CD4-positive, alpha-beta T cell treated with Interleukin-17A for 1 hour (primary cell): ENCODE results near the gene ANKRD11.
"Not testable (repeated sequence)": the region's sequence is repeated elsewhere in the genome, so short reads cannot be mapped to it uniquely, and the experiment has no call there.

Source experiments
- DNase-seq: peaks from one replicate; pipeline ENCODE4 v3.0.0-alpha.2; 2020

The ANKRD11 gene

GRCh38 chr16:89476811-89477261 is 13.5 kb downstream of the ANKRD11 start:
- DNase-seq = no peak

GRCh38 chr16:89476379-89476778 is 14.0 kb downstream of the ANKRD11 start:
- DNase-seq = no peak

DNA sequence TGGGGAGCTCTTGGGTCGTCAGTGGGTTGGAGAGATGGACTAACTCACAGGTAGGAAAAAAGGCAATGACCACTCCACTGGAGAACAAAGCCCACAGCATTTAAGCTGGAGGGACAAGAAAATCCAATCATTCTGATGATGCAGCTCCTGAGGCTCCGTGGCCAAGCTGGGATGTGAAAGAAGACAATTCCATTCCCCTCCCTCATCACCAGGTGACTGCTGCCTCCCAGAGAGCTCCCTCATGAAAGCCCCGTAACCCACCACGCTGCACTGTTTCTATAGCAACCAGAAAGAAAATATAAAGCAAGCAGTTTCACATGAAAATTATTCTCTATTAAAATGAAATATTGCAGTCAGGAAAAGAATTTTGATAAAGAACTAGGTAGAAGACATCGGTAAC is 15.2 kb downstream of the ANKRD11 start:
- DNase-seq = no peak

DNA sequence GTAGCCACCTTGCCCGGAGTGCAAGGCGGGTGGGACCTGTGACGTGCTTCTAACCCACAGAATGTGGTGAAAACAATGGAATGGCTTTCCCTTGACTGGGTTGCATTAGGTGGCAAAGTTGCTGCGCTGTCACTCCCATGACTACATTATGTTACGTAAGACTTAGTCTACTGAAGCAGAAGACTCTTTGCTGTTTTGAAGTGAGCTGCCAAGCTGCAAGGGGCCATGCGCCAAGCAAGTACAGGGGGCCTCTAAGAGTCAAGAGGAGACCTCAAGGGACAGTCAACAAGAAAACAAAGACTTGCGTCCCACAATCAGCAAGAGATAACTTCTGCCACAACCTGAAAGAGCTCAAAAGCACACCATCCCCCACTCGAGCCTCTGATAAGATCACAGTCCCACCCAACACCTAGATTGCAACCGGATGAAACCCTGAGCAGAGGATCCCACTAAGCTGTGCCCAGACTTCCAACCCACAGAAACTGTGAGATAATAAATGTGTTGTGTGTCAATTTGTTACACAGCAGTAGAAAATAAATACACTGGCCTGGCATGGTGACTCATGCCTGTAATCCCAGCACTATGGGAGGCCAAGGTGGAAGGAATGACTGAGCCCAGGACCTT is 16.5 kb downstream of the ANKRD11 start:
- DNase-seq = peak; percentile 45

DNA sequence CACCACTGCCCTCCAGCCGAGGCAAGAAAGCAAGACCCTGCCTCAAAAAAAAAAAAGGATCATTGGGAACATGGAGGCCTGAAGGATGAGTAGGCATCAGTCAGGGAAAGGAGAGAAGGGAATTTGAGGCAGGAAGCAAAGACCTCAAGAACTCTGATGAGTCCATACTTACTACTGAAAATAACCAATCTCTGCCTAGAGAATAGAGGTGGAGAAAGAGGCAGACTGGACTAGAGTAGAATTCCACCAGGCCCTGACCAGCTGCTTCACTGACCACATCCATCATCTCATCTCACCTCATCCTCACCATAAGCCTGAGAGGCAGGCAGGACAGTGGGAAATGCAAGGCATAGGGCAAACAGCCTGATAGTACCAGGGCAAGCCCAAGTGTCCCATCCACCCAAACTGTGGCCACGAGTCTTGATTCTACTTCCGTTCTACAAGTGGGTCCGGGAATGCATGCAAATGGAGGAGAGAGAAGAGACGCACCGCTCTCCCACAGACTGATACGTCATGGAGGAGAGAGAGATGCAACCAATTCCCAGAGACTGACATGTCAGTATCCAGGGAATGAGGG is 17.1 kb downstream of the ANKRD11 start:
- no peak for DNase-seq

- DNase-seq = no peak
Observed at GRCh38 chr16:89472711-89473075, 17.7 kb downstream of the ANKRD11 start.

- DNase-seq = no peak
Observed at GRCh38 chr16:89467382-89467781, 23.0 kb downstream of the ANKRD11 start.

DNA sequence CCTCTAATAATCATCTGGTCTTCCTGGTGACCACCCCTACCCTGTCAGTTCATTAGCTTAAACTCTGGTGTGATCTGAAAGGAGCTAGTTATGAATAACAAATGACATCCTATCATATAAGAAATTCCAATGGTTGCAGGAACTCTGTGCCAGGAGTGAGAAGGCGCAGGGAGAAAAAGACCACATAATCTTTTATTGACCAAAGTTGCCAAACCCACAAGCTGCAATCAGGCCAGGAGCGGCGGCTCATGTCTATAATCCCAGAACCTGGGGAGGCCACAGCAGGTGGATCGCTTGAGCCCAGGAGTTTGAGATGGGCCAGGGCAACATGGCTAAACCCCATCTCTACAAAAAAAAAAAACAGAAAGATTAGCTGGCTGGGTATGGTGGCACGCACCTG is 23.4 kb downstream of the ANKRD11 start:
- DNase-seq = no peak

DNA sequence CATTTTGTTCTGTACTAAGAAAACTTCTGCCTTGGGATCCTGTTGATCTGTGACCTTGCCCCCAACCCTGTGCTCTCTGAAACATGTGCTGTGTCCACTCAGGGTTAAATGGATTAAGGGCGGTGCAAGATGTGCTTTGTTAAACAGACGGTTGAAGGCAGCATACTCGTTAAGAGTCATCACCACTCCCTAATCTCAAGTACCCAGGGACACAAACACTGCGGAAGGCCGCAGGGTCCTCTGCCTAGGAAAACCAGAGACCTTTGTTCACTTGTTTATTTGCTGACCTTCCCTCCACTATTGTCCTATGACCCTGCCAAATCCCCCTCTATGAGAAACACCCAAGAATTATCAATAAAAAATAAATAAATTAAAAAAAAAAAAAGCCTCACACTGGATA is 27.0 kb downstream of the ANKRD11 start:
- not testable (repeated sequence) for DNase-seq

DNA sequence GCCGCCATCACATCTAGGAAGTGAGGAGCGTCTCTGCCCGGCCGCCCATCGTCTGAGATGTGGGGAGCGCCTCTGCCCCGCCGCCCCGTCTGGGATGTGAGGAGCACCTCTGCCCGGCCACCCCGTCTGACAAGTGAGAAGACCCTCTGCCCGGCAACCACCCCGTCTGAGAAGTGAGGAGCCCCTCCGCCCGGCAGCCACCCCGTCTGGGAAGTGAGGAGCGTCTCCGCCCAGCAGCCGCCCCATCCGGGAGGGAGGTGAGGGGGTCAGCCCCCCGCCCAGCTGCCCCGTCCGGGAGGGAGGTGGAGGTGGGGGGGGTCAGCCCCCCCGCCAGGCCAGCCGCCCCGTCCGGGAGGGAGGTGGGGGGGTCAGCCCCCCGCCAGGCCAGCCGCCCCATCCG is 27.7 kb downstream of the ANKRD11 start:
- DNase-seq = not testable (repeated sequence)

GRCh38 chr16:89461890-89462289 is 28.5 kb downstream of the ANKRD11 start:
- not testable (repeated sequence) for DNase-seq

- no peak for DNase-seq
Observed at GRCh38 chr16:89460556-89460955, 29.8 kb downstream of the ANKRD11 start.

DNA sequence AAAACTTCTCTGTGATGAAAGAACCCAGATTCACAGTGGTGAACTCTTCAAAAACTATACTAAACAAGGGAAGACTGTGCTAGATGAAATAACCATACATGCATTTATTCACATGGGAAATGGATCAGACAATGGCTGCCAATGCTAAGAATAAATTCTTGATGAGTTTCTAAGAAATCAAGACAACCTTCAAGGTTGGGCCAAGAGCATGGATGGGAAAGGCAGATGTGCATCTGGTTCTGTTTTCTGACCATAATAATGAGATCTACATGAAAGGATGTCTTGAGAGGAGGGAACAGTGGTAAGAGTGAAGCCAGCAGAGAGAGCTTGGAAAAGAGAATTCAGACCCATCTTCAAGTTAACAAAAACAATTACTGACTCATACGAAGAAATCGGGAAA is 31.4 kb downstream of the ANKRD11 start:
- no peak for DNase-seq

GRCh38 chr16:89458551-89458950 is 31.8 kb downstream of the ANKRD11 start:
- DNase-seq = no peak

DNA sequence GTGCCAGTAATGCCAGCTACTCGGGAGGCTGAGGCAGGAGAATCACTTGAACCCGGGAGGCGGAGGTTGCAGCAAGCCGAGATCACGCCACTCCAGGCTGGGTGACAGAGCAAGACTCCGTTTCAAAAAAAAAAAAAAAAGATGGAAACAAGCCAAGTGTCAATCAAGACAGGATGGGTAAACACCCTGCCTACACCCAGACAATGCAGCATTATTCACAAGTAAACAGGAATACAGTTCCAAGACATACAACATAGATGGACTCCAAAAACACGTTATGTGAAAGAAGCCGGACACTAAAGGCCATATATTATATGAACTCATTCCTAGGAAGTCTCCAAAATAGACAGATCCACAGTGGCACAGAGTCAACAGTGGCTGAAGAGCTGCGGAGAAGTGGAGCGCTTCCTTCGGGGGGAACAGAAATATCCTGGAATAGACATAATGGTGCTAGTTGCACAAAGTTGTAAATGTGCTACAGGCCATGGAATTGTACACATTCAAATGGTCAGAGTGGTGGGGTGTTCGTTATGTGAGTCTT is 33.9 kb downstream of the ANKRD11 start:
- DNase-seq = no peak

DNA sequence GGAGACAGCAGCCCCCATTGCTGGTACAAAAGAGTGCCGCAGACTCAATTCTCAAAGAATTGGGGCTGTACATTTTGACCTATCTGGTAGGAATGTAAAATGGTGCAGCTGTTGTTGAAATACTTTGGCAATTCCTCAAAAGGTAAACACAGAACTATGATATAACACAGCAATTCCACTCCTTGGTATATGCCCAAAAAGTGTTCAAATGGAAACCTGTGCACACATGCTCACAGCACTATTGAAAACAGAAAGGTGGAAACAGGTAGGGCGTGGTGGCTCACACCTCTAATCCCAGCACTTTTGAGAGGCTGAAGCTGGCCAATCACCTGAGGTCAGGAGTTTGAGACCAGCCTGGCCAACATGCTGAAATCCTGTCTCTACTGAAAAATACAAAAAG is 34.7 kb downstream of the ANKRD11 start:
- no peak for DNase-seq

- no peak for DNase-seq
Observed at GRCh38 chr16:89455178-89455577, 35.2 kb downstream of the ANKRD11 start.

- DNase-seq = not testable (repeated sequence)
Observed at GRCh38 chr16:89454378-89455125, 35.8 kb downstream of the ANKRD11 start.

DNA sequence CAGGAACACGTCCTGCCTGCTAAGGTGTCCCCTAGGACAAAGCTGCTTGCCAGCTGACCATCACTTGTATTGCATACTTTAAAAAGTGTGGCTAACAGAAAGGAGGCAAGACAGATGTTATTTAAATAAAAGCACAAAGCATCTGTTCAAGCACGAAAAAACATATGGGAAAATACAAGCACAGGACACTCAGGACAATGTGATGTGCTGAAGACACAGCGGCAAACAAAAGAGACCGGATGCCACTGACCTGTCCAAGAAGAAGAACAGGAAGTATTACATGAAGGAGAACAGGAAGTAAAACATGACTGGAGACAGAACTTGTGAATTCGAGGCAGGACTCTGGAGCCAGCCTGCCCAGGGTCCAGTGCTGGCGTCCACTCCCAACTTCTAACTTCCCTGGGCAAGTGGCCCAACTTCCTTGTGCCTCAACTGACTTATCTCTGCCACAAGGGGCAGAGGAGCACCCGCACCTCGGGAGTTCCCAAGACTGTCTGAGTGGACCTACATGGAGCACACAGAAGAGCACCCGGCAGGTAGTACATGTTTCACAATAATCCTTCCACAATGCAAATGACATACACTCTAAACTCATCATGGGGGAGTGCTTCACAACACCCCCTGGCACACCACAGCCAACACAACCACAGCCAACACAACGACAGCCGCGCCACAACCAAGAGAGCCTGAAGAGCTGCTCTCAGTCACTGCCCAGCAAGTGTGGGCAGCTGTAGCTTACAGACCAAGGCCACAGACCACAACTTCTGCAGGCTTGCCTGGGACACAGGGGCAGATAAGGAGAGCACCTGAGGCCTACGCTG is 36.6 kb downstream of the ANKRD11 start:
- DNase-seq = no peak

GRCh38 chr16:89452925-89453324 is 37.4 kb downstream of the ANKRD11 start:
- DNase-seq = no peak

- peak; percentile 41 for DNase-seq
Observed at GRCh38 chr16:89452241-89452640, 38.1 kb downstream of the ANKRD11 start.

- DNase-seq = no peak
Observed at GRCh38 chr16:89450537-89450936, 39.8 kb downstream of the ANKRD11 start.

DNA sequence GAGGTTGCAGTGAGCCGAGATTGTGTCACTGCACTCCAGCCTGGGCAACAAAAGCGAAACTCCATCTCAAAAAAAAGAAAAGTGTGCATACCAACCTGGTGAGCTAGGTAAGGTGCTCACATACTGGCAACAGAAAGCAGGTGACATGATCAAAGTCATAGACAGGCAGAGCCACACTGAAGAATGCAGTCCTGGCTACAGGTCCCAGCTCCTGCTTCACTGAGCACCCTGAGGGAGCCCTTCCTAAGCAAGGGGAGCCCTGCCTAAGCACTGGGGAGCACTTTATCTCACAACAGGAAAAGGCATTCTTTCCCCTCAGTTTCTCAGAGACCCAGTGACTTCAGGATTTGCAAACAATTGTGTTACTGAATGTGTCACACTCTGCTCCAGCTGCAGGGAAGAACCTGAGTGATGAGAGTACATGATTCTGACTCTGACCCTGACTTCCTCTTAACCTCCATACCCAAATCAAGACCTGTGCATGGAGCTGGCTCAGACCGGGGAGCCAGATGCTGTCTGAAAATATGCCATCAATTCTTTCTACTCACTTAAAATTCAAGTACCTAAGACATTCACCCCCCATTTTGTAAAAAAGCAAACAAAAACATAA is 40.5 kb downstream of the ANKRD11 start:
- no peak for DNase-seq
